Non-pigmented ciliary epithelial cell (primary cell): ENCODE measurements around the gene PKN3.
"Not testable (repeated sequence)": the region's sequence is repeated elsewhere in the genome, so short reads cannot be mapped to it uniquely, and the experiment has no call there.

ENCODE experiments used
- DNase-seq: peaks from one replicate; pipeline ENCODE4 v3.0.0-alpha.2; 2010; ENCODE audit warnings: low read depth

The PKN3 gene

DNA sequence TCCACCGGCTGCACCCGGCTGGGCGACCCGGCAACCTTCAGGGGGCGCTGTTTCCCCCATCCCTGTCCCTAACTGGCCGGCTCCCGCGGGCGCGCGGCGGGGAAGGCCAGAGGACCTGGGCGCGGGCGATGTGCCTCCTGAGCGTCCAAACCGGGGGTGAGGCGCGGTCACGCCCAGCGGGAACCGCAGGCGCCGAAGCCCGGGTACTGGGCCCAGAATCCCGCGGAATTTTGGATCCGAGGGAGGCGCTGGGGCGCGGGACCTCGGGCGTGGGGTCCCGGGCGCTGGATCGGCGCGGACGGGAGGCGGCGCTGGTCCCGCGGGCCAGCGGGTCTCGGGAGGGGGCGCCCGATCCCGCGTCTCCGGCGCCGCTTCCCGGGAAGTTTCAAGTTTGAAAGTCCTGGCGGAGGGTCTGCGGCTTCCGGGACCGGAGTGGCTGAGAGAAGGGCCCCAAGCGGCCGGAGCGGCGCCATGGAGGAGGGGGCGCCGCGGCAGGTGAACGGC, at the start of gene PKN3:
TSS of gene PKN3 (plus strand) at position 59 of the 504 bp plus-strand sequence. CDS start at position 472, 413 bp downstream.
- no peak for DNase-seq

DNA sequence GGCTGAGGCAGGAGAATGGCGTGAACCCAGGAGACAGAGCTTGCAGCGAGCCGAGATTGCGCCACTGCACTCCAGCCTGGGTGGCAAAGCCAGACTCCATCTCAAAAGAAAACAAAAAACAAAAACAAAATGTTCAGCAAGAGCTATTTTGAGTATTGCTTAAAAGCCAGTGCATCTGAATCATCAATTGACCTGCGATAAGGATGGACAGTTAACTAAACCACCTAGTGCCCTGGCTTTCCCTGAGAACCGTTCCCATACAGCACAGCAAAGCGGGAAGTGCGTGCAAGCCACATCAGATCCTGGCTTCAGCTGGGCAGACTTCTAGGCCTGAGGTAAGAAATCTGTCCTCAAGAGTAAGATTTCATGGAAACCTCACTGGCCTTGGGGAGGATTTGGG, 48.4 kb upstream of the PKN3 start:
- no peak for DNase-seq

DNA sequence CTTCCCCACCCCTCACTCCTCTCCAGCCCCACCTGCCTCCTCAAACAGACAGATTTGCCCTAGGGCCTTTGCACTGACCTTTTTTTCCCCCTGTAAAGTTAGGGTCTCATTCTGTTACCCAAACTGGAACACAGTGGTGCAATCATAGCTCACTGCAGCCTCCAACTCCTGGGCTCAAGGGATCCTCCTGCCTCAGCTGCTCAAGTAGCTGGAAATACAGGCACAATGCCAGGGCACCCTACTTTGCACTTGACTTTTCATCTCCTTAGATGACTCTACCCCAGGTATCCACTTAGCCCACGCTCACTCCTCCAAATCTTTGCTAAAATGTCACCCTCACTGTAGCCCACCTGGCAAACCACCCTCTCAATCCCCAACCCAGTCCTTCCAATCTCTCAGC, 47.8 kb upstream of the PKN3 start:
- no peak for DNase-seq

DNA sequence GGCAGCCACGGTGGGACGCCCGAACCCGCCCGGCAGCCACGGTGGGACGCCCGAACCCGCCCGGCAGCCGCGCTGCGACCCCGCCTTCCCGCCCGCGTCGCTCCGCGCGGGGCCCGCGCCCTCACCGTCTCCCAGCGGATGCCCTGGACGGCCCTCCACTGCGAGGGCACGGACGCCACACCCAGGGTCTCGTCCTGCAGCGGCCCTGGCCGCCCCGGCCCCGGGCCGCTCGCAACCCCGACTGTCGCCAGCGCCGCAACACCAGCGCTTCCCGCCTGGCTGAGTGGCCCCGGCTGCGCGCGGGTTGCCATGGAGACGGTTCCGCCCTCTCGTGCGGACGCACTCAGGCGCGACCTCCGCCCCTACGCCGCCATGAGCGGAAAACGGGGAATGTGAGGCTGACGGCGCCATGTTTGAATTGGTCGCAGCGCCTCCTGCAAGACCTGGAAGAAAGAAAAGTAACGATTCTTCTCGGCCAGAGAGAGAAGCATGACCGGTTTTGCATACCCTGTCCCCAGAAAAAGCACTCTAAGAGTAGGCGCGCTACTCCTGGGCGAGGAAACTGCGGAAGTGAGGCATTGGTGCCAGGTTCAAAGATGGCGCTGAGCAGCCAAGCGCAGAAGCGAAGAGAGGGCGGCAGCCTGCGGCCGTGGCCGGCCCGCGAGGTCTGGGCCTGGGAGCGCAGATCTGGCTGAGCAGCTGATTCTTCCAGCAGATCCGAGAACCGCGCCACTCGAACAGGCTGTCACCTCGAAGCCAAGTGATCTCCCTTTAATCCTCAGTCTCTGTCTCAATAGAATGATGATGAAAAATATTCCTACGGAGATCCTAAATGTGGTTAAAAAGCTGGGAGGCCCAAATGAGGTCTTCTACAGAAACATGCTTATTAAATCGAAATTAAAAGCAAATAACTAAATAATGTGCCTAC, 45.6 kb upstream of the PKN3 start, which contains the start of gene DYNC2I2:
TSS of gene DYNC2I2 (minus strand) at position 432 of the 928 bp plus-strand sequence. CDS start at position 311, 121 bp downstream.
- DNase-seq = peak; percentile 45

DNA sequence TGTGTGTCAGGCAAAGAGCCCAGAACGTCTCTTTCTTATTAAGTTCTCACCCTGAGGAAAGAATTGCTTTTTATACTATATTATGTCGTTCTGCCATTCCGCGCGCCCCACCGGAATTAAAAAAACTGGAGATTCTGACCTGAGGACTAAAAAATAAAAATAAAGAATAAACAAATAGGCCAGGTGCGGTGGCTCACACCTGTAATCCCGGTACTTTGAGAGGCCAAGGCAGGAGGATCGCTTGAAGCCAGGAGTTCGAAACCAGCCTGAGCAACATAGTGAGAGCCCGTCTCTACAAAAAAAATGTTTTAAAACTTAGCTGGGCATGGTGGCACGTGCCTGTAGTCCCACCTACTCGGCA, 45.0 kb upstream of the PKN3 start:
- DNase-seq = no peak

DNA sequence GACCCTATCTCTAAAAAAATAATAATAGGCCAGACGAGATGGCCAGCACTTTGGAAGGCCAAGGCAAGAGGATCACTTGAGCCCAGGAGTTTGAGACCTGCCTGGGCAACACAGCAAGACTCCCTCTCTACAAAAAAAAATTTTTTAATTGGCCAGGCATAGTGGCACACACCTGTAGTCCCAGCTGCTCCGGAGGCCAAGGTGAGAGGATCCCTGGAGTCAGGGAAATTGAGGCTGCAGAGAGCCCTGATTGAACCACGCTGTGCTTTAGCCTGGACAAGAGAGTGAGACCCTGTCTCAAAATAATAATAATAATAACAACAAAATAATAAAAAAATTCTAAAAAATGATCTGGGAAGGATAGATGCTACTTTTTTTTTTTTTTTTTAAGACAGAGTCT, 44.5 kb upstream of the PKN3 start:
- DNase-seq = no peak

DNA sequence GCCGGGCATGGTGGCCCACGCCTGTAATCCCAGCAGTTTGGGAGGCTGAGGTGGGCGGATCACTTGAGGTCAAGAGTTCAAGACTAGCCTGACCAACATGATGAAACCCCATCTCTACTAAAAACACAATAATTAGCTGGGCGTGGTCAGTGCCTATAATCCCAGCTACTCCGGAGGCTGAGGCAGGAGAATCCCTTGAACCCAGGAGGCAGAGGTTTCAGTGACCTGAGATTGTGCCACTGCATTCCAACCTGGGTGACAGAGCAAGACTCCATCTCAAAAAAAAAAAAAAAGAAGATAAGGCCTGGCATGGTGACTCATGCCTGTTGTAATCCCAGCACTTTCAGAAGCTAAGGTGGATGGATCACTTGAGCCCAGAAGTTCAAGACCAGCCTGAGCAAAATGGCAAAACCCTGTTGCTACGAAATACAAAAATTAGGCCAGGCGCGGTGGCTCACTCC, 35.8 kb upstream of the PKN3 start:
- DNase-seq = not testable (repeated sequence)

DNA sequence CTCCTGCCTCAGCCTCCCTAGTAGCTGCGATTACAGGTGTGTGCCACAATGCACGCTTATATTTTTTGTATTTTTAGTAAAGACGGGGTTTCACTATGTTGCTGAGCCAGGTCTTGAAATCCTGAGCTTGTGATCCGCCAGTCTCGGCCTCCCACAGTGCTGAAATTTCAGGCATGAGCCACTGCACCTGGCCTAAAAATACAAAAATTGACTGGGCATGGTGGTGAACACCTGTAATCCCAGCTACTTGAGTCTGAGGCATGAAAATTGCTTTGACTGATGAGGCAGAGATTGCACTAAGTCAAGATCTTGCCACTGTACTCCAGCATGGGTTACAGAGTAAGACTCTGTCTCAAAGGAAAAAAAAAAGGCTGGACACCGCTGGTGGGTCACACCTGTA, 32.5 kb upstream of the PKN3 start:
- no peak for DNase-seq

DNA sequence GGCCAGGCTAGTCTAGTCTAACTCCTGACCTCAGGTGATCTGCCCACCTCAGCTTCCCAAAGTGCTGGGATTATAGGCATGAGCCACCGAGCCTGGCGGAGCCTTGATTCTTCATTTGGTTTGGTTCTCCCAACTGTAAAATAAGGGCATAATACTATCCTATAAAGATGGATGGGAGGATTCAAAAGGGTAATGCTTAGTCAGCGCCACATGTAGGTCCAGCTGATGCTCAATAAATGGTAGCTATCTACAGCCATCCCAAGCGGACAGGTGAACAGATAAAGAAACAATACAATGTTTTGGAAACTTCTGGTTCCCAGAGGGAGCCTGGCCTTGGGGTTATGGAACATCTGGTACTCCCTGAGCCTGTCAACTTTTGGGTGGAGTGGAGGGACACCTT, 26.9 kb upstream of the PKN3 start:
- DNase-seq = no peak

DNA sequence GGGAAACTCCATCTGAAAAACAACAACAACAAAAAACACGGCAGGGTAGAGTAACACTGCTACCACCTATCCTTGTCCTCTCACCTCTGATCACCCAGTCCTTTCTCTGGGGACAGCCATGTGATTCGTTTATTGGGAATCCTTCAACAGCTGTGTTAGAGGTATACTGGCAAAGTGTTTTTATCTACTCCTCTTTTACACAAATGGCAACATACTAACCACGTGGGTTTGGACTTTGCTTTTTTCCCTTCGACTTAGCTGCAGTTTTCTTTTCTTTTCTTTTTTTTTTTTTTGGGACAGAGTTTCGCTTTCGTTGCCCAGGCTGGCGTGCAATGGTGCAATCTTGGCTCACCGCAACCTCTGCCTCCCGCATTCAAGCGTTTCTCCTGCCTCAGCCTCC, 24.5 kb upstream of the PKN3 start:
- no peak for DNase-seq

DNA sequence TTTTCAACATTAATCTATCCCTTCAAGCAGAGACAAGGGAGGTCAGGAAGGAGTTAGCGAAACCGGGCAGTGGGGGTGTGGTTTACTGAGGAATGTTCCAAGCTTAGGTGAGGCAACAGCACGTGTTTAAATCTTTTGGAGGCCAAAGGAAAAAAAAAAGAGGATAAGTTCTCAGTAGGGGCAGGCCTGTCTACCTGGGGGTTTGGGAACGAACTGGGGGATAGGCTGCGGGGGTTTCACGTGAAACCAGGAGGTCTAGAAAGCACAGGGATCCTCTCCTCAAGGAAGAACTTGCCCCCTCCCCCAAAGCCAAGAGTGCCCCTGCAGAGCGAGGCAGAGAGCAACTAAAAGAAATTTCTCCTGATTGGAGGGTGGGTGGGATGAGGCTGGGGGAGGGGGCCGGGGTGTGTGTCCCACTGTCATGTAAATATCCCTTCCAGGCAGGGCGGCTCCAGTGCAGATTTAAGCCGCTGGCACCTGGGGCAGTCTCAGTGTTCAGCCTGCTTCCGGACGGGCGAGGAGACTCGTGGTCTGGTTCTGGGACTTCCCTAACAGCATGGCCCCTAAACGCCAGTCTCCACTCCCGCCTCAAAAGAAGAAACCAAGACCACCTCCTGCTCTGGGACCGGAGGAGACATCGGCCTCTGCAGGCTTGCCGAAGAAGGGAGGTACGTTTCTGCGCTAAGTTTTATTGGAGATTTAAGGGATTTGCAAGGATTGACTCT, 18.8 kb upstream of the PKN3 start:
- DNase-seq = no peak

DNA sequence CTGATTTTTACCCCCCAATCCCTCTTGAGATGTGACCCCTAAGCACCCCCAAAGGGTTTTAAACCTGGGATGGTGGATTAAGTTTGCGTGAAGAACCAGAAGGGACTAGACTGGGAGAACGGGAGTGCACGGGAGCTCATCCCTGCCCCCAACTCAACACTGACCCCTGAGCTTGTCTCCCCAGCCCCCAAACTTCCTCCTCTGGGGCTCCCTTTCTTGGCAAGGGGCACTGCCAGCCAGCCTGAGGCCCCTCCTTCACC, 18.3 kb upstream of the PKN3 start:
- no peak for DNase-seq

DNA sequence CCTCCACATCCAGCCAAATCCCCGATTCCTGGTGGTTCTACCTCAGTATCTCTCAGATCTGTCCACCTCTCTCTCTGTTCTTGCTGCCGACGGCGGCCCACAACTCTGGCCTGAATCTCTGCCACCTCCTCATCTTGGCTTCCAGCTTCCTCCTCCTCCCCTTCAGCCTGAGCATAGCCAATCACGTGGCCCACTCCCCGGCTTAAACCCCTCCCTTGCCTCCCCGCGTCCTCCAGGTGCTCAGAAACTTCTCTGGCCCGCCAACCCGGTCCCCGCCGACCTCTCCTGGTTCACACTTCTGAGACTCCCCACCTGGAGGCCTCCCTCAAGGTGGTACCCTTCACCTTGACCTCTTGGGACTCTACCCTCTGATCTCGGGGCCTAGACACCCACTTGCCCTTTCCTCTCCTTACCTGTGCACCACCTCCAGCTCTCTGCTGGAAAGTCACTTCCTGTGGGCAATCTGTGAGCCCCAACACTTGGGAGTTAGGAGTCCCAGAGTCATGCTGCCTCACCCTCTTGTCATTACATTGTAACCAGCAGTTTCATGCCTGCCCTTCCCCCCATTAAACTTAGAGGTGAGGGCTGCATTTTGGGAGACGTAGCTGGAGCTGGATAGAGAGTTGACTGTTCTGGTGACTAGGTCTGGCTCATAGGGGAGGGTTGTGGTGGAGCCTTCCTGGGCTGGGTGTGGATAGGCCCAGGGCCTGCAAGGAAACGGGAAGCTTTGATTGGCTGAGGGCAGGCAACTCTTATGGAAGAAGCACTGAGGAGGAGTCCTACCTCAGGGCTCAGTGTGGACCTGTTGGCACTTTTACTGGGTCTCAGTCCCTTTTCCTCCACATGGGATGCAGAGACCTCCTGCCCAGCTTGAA, 17.7 kb upstream of the PKN3 start:
- peak; percentile 55 for DNase-seq

DNA sequence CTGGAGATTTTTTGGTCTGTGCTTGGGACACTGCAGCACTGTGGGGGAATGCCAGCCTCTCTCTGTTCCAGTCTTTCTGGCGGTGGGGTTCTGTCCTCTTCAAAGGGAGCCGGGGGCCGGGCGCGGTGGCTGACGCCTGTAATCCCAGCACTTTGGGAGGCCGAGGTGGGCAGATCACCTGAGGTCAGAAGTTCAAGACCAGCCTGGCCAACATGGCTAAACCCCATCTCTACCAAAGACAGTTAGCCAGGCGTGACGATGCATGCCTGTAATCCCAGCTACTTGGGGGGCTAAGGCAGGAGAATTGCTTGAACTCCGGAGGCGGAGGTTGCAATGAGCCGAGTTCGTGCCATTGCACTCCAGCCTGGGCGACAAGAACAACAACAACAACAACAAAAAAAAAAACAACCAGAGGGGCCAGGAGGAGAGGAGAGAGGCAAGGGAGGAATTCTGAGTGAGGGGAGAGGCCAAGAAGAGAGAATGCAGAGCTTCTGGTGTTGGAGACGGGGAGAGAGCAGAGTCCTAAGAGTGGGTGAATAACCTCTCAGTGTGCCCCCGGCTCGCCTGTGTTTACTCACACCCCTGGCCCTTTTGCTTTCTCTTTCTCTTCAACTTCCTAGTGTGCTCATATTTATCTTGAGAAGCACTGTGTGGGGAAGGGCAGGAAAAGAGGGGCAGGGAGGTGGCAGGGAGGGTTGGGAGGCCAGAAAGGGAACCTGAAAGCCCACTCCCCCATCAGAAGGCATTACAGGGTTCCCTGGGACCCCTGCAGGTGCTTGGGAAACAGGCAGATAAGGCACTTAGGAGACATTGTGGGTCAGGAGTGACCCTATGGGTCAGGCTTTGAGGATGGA, 16.4 kb upstream of the PKN3 start:
- DNase-seq = no peak

DNA sequence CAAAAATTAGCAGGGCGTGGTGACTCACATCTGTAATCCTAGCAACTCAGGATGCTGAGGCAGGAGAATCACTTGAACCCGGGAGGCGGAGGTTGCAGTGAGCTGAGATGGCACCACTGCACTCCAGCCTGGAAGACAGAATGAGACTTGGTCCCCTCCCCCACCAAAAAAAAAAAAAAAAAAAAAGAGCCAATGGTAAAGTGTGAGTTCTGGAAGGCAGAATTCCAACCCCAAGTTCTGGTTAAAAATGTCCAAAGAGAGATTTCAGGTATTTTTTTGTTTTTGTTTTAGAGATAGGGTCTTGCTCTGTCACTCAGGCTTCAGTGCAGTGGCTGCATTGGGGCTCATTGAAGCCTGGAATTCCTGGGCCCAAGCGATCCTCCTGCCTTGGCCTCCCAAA, 14.8 kb upstream of the PKN3 start:
- no peak for DNase-seq

DNA sequence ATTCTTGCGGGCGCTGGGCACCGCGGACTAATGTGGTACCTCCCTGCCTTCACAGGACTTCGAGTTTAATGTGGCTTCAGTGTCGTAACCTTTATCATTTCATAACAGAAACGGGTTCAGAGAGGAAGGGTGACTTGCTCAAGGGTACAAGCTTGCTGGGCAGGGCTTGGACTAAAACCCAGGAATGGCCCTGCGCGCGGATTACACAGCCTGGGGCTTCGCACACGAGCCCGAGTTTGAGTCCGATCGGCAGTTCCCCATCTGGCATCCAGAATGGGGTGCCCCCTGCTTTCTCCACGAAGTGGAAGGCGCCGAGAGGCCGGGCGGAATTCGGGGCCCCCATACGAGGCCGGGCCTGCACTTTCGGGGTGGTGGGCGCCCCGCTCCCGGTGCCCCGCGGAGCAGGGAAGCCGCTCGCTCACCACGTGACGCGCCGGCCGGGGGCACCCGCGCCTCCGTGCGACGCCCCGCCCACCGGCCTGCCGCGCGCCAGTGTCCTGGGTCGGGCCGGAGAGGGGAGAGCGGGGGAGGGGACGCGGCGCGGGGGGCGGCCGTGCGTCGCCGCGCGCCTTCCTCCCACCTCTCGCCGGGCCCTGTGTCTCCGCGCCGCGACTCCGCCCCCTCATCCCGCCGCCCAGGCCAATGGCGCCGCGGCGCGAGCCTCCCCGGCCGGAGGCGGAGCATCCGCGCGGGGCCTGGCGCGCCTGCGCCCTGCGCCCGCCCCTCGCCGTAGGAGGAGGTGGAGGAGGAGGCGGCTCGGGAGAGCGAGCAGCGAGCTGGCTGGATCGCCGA, 13.6 kb upstream of the PKN3 start, which contains the start of gene SET:
TSS of gene SET (plus strand) at position 722 of the 792 bp plus-strand sequence. CDS start 361 bp downstream, outside the sequence.
- no peak for DNase-seq

DNA sequence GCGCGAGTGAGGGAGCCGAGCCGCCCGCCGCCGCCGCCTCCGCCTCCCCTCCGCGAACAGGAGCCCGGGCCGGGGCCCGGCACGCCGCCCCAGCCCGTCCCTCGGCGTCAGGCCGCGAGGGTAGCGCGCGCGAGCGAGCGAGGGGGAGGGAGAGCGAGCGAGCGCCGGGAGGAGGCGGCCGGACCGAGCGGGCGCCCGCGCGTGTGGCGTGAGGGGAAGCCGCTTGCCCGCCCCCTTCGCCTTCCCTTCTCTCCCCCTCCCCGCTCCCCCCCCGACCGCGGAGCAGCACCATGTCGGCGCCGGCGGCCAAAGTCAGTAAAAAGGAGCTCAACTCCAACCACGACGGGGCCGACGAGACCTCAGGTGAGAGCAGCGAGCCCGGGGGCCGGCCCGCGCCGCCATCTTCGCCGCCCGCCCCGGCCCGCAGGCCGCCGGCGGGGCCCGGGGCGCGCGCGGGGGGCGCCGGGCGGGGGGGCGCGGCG, 13.0 kb upstream of the PKN3 start:
- DNase-seq = no peak

DNA sequence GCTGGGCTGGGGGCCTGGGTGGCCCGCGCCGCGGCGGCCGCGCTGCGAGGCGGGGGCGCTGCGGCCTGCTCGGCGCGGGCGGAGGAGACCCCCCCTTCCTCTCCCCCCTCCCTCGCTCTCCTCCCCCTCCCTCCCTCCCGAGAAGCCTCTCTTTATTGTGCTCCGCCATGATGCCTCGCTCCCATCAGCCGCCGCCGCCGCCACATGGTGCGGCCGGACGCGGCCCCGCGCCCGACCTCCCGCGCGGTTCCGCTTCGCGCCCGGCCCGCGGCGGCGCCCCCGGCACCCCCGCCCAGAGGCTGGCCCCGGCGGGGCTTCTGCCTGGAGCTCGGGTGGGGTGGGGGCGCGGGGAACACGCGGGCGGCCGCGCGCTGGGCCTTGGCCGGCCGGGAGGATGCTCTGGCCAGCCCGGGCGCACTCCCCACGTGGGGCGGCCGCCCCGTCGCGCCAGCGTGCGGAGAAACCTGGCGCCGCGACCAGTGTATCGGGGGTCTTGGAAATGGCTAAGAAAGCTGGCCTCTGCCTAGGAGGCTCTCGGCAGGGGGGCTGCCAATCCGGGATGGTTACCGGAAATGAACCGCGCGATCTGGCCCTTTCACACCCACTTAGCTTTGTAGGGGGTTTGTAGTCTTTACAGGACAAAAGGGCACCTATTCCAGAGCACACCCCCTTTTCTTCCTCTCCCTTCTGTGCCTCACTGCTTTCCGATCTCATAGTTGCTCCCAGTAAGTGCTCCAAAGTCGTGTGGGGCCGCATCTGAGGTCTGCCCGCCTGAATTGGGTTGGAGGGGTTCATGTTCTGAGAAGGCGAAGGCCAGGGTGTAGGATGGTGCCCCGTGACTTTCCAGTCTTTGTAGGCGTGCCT, 12.3 kb upstream of the PKN3 start:
- no peak for DNase-seq

DNA sequence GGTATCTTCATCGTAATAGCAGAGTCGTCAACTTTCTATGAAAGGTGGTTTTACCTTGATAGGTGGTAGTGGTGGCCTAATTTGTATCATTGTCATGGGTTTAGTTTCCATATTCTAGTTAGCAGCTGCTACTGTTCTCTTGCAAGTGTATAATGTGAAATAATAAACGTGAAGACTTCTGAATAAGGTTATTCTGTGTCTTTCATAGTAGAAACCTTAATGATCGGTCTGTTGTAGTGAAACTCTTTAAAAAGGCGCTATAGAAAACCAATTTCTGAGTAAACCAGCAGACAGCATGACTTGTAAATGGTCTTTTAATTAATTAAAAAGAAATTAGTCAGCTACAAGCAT, 11.6 kb upstream of the PKN3 start:
- DNase-seq = no peak
